CD4-positive, alpha-beta T cell (primary cell): ENCODE results near the gene NAT10. TPM values are rescaled to one million over a fixed set of nuclear protein-coding genes. Genes with fewer than 3 reads are reported as not detected.

ENCODE experiments used
- ATAC-seq: fragments of 200-7000 bp; cut with Tn5 transposase; one replicate; pipeline ENCODE4 v1.10.0; 2022; ENCODE audit warnings: mild to moderate bottlenecking; ENCODE audit not compliant: poor library complexity
- CTCF ChIA-PET: fragments of 350-600 bp; sonication (Branson Sonifier 250); formaldehyde crosslinking; loops from one replicate; lab custom pipeline; 2021; ENCODE audit warnings: antibody characterized with exemption, inconsistent platforms; lab: Charles Lee
- POLR2A ChIA-PET: fragments of 350-600 bp; sonication (Branson Sonifier 250); formaldehyde crosslinking; loops from one replicate; lab custom pipeline; 2021; ENCODE audit warnings: antibody characterized with exemption, inconsistent platforms; lab: Charles Lee
- DNase-seq, 14 experiments: peaks; one replicate each; pipeline ENCODE4 v3.0.0-alpha.2; 2013 to 2020; ENCODE audit warnings: mixed read lengths in 2 of 14
- H3K27ac ChIP-seq, 2 donors: one replicate each; pipeline versions ENCODE4 v1.5.1 to v1.7.0; 2013; ENCODE audit warnings: low read length in 2 of 2, low read depth in 1 of 2, mild to moderate bottlenecking in 1 of 2
- H3K27me3 ChIP-seq, 2 experiments: 1 replicate in 1 of 2; 2 replicates in 1 of 2; pipeline versions ENCODE4 v1.6.1 to v1.7.0; 2013; ENCODE audit warnings: low read length in 2 of 2, control low read depth in 1 of 2, mild to moderate bottlenecking in 1 of 2, moderate library complexity in 1 of 2; ENCODE audit not compliant: insufficient read depth in 2 of 2, control insufficient read depth in 1 of 2
- H3K36me3 ChIP-seq: one replicate; pipeline ENCODE4 v1.6.1; 2013; ENCODE audit warnings: low read length, control low read depth; ENCODE audit not compliant: insufficient read depth
- H3K4me1 ChIP-seq: one replicate; pipeline ENCODE4 v1.6.1; 2013; ENCODE audit warnings: low read length, control low read depth; ENCODE audit not compliant: insufficient read depth
- H3K4me3 ChIP-seq: one replicate; pipeline ENCODE4 v1.5.1; 2013; ENCODE audit warnings: mild to moderate bottlenecking, low read length, moderate library complexity
- H3K9me3 ChIP-seq, 2 experiments: 1 replicate in 1 of 2; 2 replicates in 1 of 2; pipeline versions ENCODE4 v1.6.1 to v1.7.0; 2013; ENCODE audit warnings: low read length in 2 of 2, mild to moderate bottlenecking in 2 of 2, control low read depth in 1 of 2, moderate library complexity in 1 of 2; ENCODE audit not compliant: control insufficient read depth in 1 of 2, insufficient read depth in 1 of 2
- H3K27ac Mint-ChIP-seq: one replicate; pipeline ENCODE4 v1.8.0; 2020; ENCODE audit warnings: mixed read lengths
- H3K27me3 Mint-ChIP-seq: one replicate; pipeline ENCODE4 v1.8.0; 2021; ENCODE audit warnings: mixed read lengths
- H3K36me3 Mint-ChIP-seq: one replicate; pipeline ENCODE4 v1.8.0; 2021; ENCODE audit warnings: low read depth, mixed read lengths
- H3K4me1 Mint-ChIP-seq: one replicate; pipeline ENCODE4 v1.8.0; 2021; ENCODE audit warnings: low read depth, mixed read lengths
- H3K4me3 Mint-ChIP-seq: one replicate; pipeline ENCODE4 v1.8.0; 2020; ENCODE audit warnings: mild to moderate bottlenecking, mixed read lengths
- H3K9me3 Mint-ChIP-seq: one replicate; pipeline ENCODE4 v1.8.0; 2020; ENCODE audit warnings: mixed read lengths
- intact Hi-C, 2 experiments: fragments of 100-400 bp; cut with DNase I in 1 of 2; cut with micrococcal nuclease in 1 of 2; formaldehyde crosslinking; loops; one replicate each; pipeline versions ENCODE4 v1.15.1 to v1.9.0; 2023 to 2025; cut with DNase I, micrococcal nuclease
- total RNA-seq, 174 experiments: library from RNA in 2 of 174; stranded (reverse) in 2 of 174; gene quantifications; one replicate each; pipeline ENCODE4 v1.2.3 and lab custom pipeline; 2021 to 2026
- TF ChIP-seq, protein P1 (sequence below): fragments of 200-600 bp; IDR thresholded peaks from one replicate; pipeline ENCODE4 v1.8.0; 2022; ENCODE audit warnings: antibody characterized with exemption, mild to moderate bottlenecking

Gene NAT10
- total RNA-seq, 2 experiments from 2014 or later = 50.1 to 55.6 TPM

DNA sequence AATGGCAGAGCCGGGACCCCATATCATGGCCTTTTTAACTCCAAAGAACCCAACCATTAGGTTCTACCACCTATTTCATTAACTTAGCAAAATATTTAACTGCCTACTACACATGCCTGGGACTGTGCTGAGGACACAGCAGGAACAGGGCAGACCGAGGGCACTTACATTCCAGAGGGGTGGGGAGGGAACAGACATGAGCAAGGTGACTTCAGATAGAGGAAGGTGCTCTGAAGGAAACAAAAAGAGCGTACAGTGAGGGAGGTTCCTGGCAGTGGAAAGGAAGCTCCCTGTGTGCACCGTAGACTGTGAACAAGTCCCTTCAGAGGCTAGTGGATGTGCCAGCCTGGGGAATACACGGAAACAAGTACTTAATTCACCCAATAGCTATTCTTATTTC is 82.8 kb downstream of the NAT10 start:
- no peaks in the 10 kb centered on the region for H3K4me1 ChIP-seq
- no peak overlapping the region for H3K4me3 Mint-ChIP-seq
- no peak overlapping the region for H3K27ac ChIP-seq
- H3K4me1 Mint-ChIP-seq = peaks cover 9% of the 10 kb centered on the region
- no peak overlapping the region for H3K4me3 ChIP-seq
- H3K27ac Mint-ChIP-seq = no peak overlapping the region
- no peaks in the 10 kb centered on the region for H3K27me3 Mint-ChIP-seq
- no peaks in the 10 kb centered on the region for H3K36me3 ChIP-seq
- intact Hi-C loops = no loop called here
- TF ChIP-seq, protein P1, sequence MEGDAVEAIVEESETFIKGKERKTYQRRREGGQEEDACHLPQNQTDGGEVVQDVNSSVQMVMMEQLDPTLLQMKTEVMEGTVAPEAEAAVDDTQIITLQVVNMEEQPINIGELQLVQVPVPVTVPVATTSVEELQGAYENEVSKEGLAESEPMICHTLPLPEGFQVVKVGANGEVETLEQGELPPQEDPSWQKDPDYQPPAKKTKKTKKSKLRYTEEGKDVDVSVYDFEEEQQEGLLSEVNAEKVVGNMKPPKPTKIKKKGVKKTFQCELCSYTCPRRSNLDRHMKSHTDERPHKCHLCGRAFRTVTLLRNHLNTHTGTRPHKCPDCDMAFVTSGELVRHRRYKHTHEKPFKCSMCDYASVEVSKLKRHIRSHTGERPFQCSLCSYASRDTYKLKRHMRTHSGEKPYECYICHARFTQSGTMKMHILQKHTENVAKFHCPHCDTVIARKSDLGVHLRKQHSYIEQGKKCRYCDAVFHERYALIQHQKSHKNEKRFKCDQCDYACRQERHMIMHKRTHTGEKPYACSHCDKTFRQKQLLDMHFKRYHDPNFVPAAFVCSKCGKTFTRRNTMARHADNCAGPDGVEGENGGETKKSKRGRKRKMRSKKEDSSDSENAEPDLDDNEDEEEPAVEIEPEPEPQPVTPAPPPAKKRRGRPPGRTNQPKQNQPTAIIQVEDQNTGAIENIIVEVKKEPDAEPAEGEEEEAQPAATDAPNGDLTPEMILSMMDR = no peak
- no peak for ATAC-seq
- H3K9me3 ChIP-seq = no peaks in the 10 kb centered on the region
- CTCF ChIA-PET = interaction anchor here (1.4 kb wide), 1 partner anchor 14 kb away, joined by 6 read pairs; no protein-coding TSS in a partner anchor
- POLR2A ChIA-PET = no interaction called here
- H3K36me3 Mint-ChIP-seq = no peaks in the 10 kb centered on the region
- no peaks in the 10 kb centered on the region for H3K27me3 ChIP-seq
- no peaks in the 10 kb centered on the region for H3K9me3 Mint-ChIP-seq
- DNase-seq = no peak

- Mint-ChIP-seq H3K4me3 (no peak overlapping the region), H3K4me1 (peaks cover 9% of the 10 kb centered on the region), H3K9me3 (no peaks in the 10 kb centered on the region), H3K27ac (no peak overlapping the region), H3K27me3 (no peaks in the 10 kb centered on the region), H3K36me3 (no peaks in the 10 kb centered on the region)
- DNase-seq = no peak
- H3K4me1 ChIP-seq = no peaks in the 10 kb centered on the region
- no peak for ATAC-seq
- H3K27ac ChIP-seq = no peak overlapping the region
- TF ChIP-seq, protein P1 = no peak
- no peaks in the 10 kb centered on the region for H3K36me3 ChIP-seq
- ChIA-PET POLR2A (no interaction called here), CTCF (no interaction called here)
- no peaks in the 10 kb centered on the region for H3K9me3 ChIP-seq
- intact Hi-C loops = no loop called here
- no peak overlapping the region for H3K4me3 ChIP-seq
- no peaks in the 10 kb centered on the region for H3K27me3 ChIP-seq
Observed at GRCh38 chr11:34189191-34189590, 83.8 kb downstream of the NAT10 start.

DNA sequence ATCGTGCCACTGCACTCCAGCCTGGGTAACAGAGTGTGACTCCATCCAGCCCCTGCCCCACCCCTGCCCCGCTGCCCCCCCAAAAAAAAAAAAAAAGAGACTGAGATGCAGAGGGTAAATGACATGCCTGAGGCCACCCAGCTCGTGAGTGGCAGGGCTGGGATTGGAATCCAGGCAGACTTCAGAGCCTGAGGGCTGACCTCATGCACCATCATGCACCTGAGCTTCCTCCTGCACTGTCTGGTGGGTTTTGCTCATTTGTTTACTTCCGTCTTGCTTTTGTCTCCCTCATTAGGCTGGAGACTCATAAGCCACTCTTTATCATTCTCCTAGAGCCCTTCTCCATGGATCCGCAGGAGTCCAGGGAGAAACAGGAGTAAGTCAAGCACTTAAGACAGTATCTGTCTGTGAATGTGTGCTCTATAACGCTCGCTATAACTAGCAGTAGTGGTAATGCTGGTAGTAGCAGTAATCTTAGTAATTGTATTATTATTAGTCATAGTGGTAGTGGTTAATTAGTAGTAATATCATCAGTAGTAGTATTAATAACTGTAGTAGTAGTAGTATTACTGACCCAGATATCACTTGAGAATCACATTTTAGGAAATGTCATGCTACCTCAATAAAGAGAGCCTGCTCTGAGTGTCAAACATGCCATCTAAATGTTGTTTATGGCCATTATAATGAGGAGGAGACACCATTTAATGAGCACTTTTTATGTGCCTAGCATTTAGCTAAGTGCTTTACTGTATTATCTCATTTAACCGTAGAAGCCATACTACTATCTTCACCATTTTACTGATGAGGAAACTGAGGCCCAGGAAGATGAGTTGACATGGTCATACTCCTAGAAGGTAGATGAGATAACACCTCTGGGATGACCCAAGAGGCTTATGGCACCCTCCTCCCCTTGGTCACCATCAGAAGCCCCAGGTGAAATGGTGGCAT is 85.0 kb downstream of the NAT10 start:
- DNase-seq (no peak), ATAC-seq (no peak)
- no peaks in the 10 kb centered on the region for H3K36me3 ChIP-seq
- Mint-ChIP-seq H3K9me3 (no peaks in the 10 kb centered on the region), H3K4me1 (peaks cover 9% of the 10 kb centered on the region), H3K27me3 (no peaks in the 10 kb centered on the region), H3K27ac (no peak overlapping the region), H3K36me3 (no peaks in the 10 kb centered on the region), H3K4me3 (no peak overlapping the region)
- H3K27ac ChIP-seq = no peak overlapping the region
- H3K27me3 ChIP-seq = no peaks in the 10 kb centered on the region
- CTCF ChIA-PET = no interaction called here
- POLR2A ChIA-PET = no interaction called here
- TF ChIP-seq, protein P1 = no peak
- H3K4me3 ChIP-seq = no peak overlapping the region
- intact Hi-C loops = no loop called here
- H3K4me1 ChIP-seq = no peaks in the 10 kb centered on the region
- H3K9me3 ChIP-seq = no peaks in the 10 kb centered on the region
